G401.6 (cell line): ENCODE measurements around the gene AGK.

Experiments
- FAIRE-seq: peaks from 2 replicates; lab custom pipeline; 2012; peaks lifted over from hg19 to GRCh38; lab: Jason Lieb, UNC

The AGK gene

DNA sequence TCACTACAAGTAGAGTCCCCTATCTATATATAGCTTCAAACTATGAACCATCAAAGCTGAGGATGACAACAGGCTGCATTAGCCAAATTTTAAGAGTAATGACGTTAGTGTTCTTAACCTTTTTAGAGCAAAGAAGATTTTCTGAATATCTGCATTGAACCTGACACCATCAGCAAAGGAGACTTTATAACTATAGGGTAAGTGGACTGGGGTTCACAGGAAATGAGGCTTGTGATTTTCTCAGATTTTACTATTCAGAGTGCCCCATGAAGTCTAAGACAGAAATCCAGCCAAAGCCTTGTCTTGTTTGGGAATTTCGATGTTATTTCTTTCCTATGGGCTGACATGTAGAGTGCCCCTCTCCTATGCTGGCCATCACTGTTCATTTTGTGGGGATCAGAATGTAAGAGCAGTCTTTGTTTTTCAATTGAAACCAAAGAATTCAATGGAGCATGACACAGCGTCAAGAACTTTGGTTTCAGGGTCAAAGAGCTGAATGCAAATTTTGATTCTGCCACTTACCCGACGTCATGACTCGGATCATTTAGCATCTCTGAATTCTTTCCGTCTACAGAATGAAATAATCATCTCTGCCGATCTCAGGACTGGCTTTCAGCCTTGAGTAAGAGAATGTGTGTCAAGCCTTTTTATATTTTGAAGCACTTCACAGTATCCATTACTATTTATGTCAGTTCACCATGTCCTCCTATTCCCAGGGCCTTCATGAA is 98.1 kb downstream of the AGK start:
- no peak for FAIRE-seq

DNA sequence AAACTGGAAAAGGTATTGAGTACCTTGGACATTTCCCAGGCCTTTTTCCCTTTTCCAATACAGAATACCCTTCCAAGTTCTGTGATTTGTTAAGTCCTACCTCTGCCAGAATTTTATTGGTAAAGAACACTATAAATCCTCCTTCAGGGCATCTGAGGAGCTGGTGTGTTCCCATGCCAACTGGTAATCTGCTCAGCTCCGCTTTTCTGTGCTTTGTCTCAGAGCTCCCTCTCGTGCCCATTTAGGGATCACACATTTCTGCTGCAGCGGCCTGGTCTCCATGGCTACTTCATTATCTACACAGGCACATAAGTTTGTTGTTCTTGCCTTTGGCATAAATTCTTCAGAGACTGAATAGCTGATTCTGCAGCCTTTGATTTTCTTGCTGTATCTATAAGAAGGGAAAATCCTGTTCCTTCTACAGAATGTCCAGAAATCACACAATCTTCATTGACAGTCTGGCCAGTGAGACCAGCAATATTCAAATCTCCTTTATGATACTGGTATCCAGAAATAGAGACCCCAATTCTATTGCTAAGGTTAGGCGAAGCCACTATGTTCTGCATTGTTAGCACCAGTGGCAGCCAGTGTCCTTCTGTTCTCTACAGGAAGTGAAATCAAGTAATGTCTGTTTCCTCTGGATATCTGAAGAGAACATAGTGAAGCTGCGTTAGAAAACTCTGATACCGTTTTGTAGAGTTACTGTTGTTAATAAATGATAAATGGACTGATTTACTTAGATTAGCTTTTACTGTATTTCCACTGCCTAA is 98.8 kb downstream of the AGK start:
- peak; percentile 6 for FAIRE-seq

DNA sequence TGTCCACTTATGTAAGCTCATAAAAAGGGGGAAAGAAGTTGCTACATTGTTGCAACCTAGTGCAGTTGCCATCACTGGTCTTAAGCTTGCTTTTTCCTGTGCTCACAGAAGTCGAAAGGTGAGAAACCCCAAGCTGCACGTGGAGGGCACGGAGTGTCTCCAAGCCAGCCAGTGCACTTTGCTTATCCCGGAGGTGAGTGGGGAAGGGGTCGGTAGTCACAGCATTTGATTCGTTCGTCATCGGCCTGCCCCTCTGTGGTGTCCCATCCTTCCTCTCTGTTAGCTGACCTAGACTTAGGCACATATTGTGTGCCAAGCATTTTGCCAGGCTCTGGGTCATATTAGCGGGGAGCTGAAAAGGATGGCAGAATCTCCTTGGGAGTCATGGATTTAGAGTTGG is 100.2 kb downstream of the AGK start:
- no peak for FAIRE-seq

DNA sequence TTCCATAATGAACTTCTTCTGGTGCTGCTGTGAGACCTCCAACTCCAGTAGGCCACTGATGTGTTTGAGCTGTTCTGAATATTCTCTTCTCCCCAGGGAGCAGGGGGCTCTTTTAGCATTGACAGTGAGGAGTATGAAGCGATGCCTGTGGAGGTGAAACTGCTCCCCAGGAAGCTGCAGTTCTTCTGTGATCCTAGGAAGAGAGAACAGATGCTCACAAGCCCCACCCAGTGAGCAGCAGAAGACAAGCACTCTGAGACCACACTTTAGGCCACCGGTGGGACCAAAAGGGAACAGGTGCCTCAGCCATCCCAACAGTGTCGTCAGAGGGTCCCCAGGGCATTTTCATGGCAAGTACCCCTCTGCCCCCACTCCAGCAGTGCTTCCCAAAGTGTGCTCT is 101.5 kb downstream of the AGK start:
- FAIRE-seq: no peak

DNA sequence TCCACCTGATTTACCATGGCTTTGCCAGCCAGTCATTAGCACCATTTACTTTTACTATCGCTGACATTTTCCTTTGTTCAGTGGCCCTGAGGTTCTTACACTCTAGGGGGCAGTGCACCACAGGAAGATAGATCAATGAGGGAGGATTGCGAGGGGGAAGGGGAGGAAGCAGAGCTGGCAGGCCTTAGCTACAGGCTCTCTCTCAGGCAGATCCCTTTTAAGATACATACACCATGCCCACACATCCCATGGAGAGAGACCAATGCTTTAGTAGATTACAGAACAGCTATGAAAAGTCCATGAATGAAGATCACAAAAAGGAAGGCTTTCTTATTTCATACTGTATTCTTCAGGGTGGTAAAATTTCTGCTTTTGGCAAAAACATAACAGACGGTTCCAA is 103.3 kb downstream of the AGK start:
- FAIRE-seq: no peak

DNA sequence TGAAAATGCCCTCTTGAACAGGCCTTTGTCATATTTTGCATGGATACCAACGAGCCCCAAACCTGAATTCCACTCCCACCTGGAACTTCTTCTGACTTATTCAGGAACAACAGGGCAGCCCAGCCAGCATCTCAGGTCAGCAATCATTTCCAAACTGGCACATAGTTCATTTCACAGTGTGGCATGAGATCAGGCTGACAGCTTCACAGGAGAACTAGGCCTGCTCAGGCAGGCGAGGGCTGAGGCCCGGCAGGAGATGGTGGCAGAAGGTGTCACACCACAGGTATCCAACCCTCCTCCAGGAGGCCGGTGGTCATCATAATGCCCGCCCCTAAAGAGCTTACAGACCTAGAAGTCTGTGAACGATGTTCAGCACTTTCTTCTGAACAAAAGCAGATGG is 108.3 kb downstream of the AGK start:
- FAIRE-seq: no peak

DNA sequence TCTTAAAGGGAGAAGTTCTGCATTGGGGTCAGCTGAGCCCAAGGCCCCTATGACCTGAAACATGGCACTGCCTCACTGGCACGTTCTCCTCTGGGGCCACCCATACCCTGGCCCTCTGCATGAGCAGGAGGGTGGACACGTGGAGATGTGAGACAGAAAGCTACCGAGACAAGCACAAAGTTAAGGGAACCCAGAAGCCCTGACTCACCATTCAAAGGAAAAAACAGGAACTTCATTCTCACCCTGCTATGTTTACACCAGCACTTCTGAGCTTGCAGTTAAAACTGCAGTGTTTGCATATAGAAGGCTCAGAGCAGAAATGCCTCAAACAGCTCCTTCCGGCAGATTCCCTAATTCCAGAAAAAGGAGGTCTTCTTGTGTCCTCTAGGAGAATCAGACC is 109.0 kb downstream of the AGK start:
- FAIRE-seq: no peak

DNA sequence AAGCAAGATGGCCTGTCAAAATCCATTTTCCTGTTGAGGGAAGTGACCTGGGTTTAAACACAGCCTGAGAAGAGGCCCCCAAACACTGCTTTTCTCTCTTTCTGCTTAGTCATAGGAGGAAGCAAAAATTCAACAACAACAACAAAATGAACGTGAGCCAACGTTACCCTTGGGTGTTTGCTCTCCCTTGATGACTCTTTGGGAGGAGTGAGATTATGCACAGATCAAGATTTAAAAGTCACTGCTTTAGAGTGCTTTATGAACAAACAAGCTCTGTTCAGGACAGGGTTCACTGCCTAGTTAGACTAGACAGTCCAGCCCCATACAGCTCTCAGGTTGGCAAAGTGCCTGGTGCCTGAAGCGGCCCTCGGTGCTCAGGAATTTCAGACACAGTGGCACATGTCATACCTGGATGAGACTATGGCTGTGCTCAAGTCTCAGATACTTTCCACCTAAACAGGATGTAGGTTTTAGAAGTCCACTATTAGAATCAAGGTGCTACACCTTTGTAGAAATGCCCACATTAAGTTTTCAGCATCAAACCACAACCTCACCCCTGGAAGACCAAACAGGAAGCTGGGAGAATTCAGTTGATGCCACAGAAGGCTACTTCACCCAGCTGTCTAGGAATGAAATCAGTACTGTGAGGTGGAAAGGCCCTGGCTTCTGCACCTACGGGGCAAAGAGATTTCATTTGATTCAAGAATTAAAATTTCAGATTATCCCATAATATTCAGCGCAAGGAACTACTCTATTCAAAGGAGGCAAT is 112.1 kb downstream of the AGK start:
- no peak for FAIRE-seq

DNA sequence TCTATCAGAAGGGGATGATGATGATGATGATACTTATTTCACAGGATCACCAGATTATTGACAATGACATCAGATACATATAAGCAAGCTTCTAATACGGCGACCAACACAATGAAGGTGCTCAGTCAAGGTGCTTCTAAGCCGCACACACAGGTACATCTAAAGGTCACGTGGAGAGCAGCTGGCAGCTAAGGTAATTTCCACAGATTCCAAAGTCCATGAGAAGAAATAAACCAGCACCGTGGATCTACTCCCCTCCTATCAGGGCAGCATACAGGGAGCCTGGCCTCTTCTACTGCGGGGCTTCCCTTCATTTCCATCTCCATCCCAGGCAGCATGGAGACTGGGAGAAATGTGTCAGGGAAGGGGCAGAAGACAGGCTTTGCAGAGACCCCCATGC is 113.2 kb downstream of the AGK start:
- FAIRE-seq: no peak

DNA sequence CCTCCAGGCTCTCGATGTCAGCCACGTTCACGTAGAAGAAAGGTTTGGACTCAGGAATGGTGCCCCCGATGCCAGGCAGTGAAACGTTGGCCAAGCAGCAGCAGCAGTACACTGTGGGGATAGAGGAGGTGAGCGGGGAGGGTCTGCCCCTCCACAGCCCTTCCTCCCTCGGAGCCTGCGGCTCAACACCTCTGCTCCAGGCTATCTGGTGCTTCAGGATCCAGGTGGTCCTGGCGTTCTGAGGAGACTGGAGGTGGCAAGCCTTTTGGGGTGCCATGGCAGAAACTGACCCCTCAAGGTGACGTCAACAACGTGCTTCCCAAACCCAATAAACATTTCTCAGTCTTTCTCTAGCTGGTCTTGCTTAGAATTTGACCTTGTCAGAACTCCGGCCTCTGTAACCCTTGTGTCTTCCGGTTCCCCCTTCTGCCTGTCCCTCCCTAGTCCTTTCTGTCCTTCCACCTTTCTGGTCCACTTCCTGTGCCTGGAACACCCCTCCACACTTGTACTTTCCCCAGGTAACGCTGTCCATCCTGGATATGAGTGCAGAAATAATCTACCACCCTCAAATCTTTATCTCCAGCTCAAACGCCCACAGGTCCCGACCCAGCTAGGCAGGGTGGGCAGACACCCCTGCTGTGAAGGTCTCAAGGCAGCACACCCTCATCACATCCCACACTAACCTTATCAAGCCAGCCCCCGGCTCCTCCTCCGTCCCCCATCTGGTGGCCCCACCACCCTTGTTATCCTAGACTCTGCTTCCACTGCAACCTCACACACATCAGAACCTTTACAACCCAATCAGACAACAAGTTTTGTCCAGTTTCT is 114.2 kb downstream of the AGK start:
- FAIRE-seq: no peak

DNA sequence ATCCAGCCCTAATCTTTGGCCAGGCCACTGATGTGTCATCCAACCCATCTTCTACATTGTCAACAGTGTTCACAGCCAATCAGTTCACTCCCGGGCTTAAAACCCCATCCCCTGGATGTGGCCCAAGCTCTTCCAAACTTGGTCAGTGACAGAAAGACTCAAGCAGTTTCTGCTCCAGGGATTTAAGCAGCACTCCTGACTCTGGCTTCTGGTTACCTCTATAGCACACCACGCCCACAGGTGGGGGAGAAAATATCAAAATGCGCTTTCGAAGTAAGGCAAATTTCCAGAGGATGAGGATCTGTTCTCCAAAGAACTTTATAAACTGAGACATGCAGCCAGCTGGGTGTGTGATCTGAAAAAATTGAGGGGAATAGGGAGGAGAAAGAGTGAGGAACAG is 114.9 kb downstream of the AGK start:
- no peak for FAIRE-seq

DNA sequence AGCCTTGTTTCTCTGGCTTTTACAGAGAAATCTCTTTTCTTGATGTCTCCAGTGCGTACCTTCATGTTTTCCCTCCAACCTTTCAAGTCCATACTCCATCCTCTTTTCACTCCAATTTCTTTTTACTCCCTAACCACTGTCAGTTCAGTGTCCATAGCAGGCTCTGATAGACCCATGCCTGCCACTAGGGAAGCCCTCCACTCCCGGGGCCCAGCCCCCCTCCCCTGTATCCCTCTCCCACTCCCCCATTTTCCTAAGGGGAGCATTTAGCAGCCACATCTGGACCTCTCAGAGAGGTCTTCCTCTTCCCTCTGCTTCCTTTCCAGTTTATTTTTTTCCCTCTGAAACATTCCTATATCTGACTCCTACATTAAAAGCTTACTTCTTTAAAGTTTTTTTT is 117.6 kb downstream of the AGK start:
- FAIRE-seq: no peak

DNA sequence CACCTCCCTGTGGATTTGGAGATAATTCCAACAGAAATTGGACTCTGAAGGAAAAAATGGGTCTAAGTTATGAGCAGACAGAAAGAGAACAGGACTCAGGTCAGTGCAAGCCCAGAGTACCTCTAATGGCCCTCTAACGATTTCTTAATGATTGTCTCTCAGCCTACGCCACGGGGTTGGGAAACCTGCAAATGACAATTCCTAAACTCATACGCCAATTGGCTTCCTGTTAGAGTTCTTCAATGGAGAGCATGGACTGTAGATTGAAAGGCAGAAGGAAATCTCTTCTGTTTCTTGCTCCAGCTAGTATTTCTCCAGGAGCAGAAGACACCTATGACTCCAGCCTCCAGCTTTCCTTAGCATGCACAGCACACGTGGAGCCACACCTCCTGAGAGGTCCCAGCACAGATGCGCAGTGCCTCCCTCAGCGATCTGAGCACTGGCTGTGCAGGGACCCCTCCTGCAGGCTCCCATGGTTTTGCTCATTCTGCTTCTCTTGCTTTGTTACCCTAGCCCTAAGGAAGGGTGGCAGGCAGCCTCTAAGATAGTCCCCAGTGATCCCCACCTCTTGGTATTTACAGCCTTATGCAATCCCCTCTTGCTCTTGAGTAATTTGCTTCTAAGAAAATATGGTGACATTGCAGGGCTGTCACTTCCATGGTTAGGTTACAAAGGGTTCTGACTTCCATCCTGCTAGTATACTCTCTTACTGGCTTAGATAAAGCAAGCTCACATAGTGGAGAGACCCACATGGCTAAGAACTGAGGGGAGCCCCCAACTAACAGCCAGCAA is 120.7 kb downstream of the AGK start:
- no peak for FAIRE-seq

DNA sequence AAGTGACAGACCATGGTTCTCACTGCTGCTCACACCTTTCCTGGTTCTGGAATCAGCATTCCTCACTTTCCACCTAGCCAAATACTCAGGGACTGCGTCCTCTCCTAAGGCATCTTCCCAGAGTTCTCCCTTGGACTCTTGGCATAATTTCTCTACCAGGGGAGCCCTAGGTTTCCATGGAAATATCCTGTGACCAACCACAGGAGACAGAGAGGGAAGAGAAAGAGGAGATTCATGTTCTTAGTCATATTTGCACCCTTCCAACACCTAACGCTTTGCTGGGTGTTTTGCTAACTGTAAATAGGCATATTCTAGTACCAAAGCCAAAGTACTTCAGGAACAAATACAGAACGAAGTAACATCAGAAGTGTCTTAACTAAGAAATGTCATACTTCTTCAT is 122.1 kb downstream of the AGK start:
- no peak for FAIRE-seq

DNA sequence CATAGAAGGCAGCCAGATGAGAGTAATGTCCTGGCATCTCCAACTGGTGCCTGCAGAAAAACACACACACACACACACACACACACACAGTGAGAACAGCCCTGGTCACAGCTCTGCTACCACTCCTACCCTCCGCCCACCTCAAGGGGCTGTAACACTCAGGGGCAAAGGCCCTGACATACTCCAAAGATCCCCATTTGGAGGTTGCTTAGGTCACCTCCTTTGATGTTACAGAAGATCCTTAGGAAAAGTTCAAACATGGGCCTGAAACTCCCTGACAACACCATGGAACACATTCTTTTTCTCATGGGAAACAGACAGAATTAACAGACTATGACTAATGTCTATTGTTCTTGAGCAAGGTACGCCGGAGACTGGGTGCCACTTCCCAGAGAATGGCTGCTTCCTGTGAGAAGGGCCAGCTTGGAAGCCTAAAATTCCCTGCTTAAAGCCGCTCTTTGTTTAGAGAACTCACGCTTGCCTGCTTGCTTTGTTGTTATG is 123.0 kb downstream of the AGK start:
- FAIRE-seq: no peak

DNA sequence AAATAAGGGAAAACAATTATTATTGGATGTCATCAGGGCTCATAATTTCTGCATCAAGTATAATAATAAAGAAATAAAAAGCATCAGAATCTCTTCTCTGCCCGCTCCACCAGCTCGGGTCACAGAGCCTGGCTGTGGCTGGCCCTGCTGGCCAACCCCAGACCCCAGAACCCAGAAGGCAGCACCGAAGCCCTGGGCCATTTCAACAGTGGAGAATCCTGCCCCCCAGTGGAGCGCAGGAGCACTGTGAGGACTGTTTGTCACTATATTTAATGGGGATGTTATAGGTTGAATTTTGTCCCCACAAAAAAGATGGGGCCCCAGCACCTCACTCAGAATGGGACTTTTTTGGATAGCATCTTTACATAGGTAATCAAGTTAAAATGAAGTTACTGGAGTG is 123.5 kb downstream of the AGK start:
- FAIRE-seq: no peak

DNA sequence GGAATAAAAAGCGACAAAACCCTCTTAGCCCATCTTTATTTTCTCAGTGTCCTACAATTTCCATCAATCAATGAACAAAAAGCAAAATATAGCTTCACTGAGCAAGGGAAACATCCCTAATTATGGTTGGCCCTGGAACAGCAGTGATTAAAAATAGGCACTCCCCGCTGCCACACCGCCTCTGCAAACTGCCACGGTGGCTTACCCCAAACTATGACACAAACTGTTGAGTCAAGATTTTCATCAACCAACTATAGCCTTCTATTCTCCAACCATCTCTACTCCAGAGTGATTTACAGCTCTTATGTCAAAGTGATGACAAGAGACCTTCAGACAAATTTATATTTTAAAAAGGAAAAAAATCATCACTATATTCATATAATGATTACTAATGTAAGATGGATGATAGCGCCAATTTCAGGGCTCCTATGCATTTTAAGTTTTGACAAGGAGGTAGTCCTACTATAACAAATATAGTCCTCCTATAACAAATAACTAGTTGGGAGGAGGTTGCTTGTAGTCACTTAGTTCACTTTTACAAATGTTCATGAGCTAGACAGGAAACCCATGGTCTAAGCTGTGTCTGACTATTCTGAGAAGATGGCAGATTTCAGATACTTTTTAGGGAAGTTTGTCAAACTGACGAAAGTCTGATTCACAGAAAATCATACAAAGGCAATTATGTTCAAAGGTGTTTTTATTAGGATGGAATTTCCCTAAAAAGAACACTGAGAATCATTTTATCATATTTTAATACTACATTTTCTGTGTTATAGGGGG is 124.4 kb downstream of the AGK start:
- FAIRE-seq: no peak

DNA sequence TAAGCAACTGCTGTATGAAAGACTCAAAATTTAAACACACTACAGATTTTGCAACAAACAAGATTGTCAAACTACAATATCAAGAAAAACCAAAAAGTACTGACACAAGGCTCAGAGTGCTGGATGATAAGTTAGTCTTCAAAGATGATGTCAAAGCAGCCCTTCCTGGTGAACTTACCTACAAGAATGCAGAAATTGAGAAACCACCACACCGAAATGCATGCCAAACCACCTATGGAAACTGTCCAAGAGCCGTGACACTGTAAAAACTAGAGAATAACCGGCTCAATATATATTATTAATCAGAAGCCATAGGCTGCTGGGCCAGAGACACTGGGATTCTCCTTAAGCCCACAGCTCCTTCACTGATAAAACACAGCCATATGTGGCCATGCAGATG is 125.4 kb downstream of the AGK start:
- no peak for FAIRE-seq

DNA sequence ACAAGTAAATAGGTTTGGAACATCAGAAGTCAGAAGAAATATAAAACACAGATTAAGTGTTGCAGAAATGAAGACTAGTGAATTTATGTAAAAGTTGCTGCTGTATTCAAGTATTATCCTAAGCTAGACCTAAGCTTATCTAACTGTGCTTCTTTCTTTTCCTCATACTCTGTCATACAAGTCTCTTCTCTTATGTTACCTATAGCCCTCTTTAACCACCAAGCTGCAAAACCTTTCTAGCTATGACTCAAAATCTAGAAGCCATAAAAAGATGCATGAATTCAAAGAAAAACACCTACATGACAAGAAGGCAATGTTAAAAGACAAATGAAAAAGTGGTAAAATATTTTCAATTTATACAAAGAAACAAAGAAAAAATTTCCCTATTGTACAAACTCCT is 127.8 kb downstream of the AGK start:
- no peak for FAIRE-seq

DNA sequence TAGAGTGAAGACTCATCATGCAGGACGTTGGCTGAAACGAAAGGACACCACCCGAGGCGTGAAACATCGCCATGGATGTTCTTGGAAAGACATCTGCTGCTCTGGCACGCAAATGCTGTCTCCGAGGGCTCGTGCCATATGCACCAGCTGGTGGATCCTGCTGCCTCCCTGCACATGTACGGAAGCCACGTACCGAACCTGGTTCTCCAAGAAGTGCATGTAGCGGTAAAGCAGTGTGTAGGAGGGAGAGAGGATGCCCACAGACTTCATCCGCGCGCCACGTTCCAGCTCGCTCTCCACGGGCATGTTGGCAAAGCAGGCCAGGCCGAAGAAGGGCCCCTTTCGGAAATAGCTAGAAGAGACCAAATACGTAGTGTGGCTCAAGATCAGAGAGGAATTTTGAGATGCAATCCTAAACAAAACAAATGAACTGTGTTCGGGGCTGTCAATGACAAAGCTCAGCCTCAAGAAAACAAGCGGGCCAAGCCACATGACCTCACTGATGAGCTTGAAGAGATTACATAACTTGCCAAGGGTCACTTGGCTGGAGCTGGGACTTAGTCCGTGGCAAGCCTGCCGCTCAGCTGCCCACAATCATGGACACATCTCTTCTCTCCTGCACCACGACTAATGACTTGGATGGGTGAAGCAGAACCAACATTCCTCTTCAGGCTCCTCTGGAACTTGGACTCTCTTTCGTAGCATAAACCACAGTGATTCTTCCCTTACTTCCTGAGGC is 134.2 kb downstream of the AGK start:
- no peak for FAIRE-seq
